ENCODE measurements around the gene DGKE. TPM values are rescaled to one million over a fixed set of nuclear protein-coding genes. Genes with fewer than 3 reads are reported as not detected.

The DGKE gene
- total and polyA plus RNA-seq, 2 donors from 2014 or later = 1.9 to 8.7 TPM

GRCh38 chr17:56847106-56847505, 13.2 kb downstream of the DGKE start:
- DNase-seq (no peak), FAIRE-seq (no peak)
- Histone ChIP-seq H3K27ac (ENCODE audit: low read depth in 2 of 2, low read length in 2 of 2) (no peak overlapping the region), H3K27me3 (ENCODE audit: control insufficient read depth, insufficient read depth, low read length) (no peaks in the 10 kb centered on the region), H3K9ac (ENCODE audit: low read length in 3 of 3) (no peak overlapping the region), H3K4me3 (ENCODE audit: low read length in 3 of 3) (no peak overlapping the region), H3K36me3 (ENCODE audit: control insufficient read depth in 2 of 3, insufficient read depth in 3 of 3, low read length in 3 of 3) (peaks cover 0 to 3% (median 0%) of the 10 kb centered on the region in 3 donors), H3K4me1 (ENCODE audit: control insufficient read depth in 2 of 3, insufficient read depth in 2 of 3, low read depth in 1 of 3, low read length in 3 of 3) (peaks cover 0 to 3% (median 0%) of the 10 kb centered on the region in 3 donors), H3K9me3 (ENCODE audit: control insufficient read depth in 2 of 3, insufficient read depth in 1 of 3, low read length in 3 of 3) (no peaks in the 10 kb centered on the region)
- intact Hi-C loops (cut with DNase I) = no loop called here
- TF ChIP-seq CTCF (IDR thresholded peaks at IDR 0.05; ENCODE audit: borderline replicate concordance, extremely low read depth, insufficient read depth) = no peak

- Histone ChIP-seq H3K9ac (ENCODE audit: low read length in 3 of 3) (no peak overlapping the region), H3K27ac (ENCODE audit: low read depth in 2 of 2, low read length in 2 of 2) (no peak overlapping the region), H3K4me3 (ENCODE audit: low read length in 3 of 3) (no peak overlapping the region), H3K4me1 (ENCODE audit: control insufficient read depth in 2 of 3, insufficient read depth in 2 of 3, low read depth in 1 of 3, low read length in 3 of 3) (no peaks in the 10 kb centered on the region), H3K27me3 (ENCODE audit: control insufficient read depth, insufficient read depth, low read length) (no peaks in the 10 kb centered on the region), H3K36me3 (ENCODE audit: control insufficient read depth in 2 of 3, insufficient read depth in 3 of 3, low read length in 3 of 3) (peaks cover 0 to 3% (median 0%) of the 10 kb centered on the region in 3 donors), H3K9me3 (ENCODE audit: control insufficient read depth in 2 of 3, insufficient read depth in 1 of 3, low read length in 3 of 3) (no peaks in the 10 kb centered on the region)
- no peak for TF ChIP-seq CTCF (IDR thresholded peaks at IDR 0.05; ENCODE audit: borderline replicate concordance, extremely low read depth, insufficient read depth)
- intact Hi-C loops (cut with DNase I) = no loop called here
- no peak for DNase-seq
- FAIRE-seq = no peak
These were observed 15.2 kb downstream of the DGKE start for GRCh38 chr17:56849131-56849530.

- FAIRE-seq (no peak), DNase-seq (no peak)
- no peaks in the 10 kb centered on the region for H3K9me3 ChIP-seq (ENCODE audit: control insufficient read depth in 2 of 3, insufficient read depth in 1 of 3, low read length in 3 of 3)
- H3K27ac ChIP-seq (ENCODE audit: low read depth in 2 of 2, low read length in 2 of 2) = no peak overlapping the region
- H3K36me3 ChIP-seq (ENCODE audit: control insufficient read depth in 2 of 3, insufficient read depth in 3 of 3, low read length in 3 of 3) = peaks cover 0 to 3% (median 0%) of the 10 kb centered on the region in 3 donors
- no peak overlapping the region for H3K4me3 ChIP-seq (ENCODE audit: low read length in 3 of 3)
- TF ChIP-seq CTCF (IDR thresholded peaks at IDR 0.05; ENCODE audit: borderline replicate concordance, extremely low read depth, insufficient read depth) = no peak
- no peaks in the 10 kb centered on the region for H3K27me3 ChIP-seq (ENCODE audit: control insufficient read depth, insufficient read depth, low read length)
- no peak overlapping the region for H3K9ac ChIP-seq (ENCODE audit: low read length in 3 of 3)
- H3K4me1 ChIP-seq (ENCODE audit: control insufficient read depth in 2 of 3, insufficient read depth in 2 of 3, low read depth in 1 of 3, low read length in 3 of 3) = no peaks in the 10 kb centered on the region
- intact Hi-C loops (cut with DNase I) = no loop called here
These were observed 16.6 kb downstream of the DGKE start for GRCh38 chr17:56850591-56850990.

GRCh38 chr17:56851008-56851407, 17.1 kb downstream of the DGKE start:
- Histone ChIP-seq H3K27me3 (ENCODE audit: control insufficient read depth, insufficient read depth, low read length) (no peaks in the 10 kb centered on the region), H3K36me3 (ENCODE audit: control insufficient read depth in 2 of 3, insufficient read depth in 3 of 3, low read length in 3 of 3) (peaks cover 0 to 3% (median 0%) of the 10 kb centered on the region in 3 donors), H3K4me1 (ENCODE audit: control insufficient read depth in 2 of 3, insufficient read depth in 2 of 3, low read depth in 1 of 3, low read length in 3 of 3) (no peaks in the 10 kb centered on the region), H3K9me3 (ENCODE audit: control insufficient read depth in 2 of 3, insufficient read depth in 1 of 3, low read length in 3 of 3) (no peaks in the 10 kb centered on the region), H3K4me3 (ENCODE audit: low read length in 3 of 3) (no peak overlapping the region), H3K27ac (ENCODE audit: low read depth in 2 of 2, low read length in 2 of 2) (no peak overlapping the region), H3K9ac (ENCODE audit: low read length in 3 of 3) (no peak overlapping the region)
- DNase-seq = no peak
- intact Hi-C loops (cut with DNase I) = no loop called here
- no peak for TF ChIP-seq CTCF (IDR thresholded peaks at IDR 0.05; ENCODE audit: borderline replicate concordance, extremely low read depth, insufficient read depth)
- FAIRE-seq = no peak
